Medulla oblongata (tissue), 1 donor: ENCODE measurements around the gene HLA-DRA.
A peak's percentile ranks its signal among the peaks of the same experiment; 100 is the strongest.

Source experiments
- DNase-seq: peaks from one replicate; pipeline ENCODE4 v3.0.0-alpha.2; 2015; ENCODE audit errors: extremely low spot score

HLA-DRA gene

DNA sequence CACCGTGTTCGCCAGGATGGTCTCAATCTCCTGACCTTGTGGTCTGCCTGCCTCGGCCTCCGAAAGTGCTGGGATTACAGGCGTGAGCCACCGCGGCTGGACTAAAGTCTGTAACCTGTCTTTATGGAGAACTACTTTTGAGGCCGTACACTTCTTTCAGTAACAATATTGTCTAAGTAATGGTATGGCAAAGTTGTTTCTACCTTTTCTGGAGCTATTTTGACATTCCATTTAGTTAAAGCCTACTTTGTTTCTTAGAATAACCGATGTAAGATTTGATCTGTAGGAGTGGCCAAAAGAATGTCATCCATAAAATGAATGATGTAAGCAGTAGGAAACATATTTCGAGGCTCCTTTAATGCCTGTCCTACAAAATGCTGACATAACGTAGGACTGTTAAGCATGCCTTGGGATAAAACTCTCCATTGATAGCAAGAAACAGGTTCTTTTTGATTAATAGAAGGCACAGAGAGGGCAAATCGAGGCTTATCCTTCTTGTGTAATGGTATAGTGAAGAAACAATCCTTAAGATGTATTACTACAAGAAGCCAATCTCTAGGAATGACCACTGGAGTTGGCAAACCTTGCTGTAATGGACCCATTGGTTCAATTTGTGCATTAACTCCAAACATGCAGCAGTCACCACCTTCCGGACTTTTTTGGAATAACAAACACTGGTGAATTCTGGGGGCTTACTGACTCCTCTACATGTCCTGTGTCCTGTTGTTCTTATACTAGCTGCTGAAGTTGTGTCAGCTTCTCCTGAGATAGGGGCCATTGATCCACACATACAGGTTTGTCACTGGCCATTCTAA lies 35.9 kb downstream of the HLA-DRA start:
- DNase-seq, result peak; percentile 0

DNA sequence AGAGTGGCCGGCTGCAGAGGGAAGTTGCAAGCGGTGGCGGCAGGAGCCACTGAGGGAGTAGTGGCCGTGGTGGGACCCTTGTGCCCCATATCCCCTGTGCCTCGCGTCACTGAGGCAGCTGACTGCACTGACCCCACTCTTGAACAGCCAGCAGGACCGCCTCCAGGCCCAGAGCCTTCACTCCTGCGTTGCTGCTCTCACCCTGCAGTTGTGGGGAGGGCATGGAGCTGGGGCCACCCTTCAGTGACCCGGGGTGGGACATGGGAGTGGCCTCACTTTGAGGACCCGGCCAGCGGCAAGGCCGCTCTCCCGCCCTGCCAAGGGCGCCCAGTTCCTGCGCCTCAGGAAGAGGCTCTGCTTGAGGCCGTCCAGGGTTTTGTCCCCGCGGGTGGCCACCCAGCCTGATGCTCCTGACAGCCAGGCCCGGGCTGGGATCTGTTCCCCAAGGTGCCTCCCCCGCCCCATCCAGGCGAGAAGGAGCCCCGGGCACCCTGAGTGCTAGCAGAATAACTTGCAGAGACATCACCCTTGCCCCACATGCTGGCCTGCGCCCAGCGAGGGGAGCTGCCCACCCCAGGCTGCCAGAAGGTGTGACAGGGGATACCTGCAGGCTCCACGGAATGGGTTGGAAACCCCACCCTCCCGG lies 44.4 kb downstream of the HLA-DRA start:
- no peak for DNase-seq

- DNase-seq, result no peak
Observed at GRCh38 chr6:32484614-32484998, 44.9 kb downstream of the HLA-DRA start.

GRCh38 chr6:32488083-32488482 lies 48.4 kb downstream of the HLA-DRA start:
- peak; percentile 2 for DNase-seq

DNA sequence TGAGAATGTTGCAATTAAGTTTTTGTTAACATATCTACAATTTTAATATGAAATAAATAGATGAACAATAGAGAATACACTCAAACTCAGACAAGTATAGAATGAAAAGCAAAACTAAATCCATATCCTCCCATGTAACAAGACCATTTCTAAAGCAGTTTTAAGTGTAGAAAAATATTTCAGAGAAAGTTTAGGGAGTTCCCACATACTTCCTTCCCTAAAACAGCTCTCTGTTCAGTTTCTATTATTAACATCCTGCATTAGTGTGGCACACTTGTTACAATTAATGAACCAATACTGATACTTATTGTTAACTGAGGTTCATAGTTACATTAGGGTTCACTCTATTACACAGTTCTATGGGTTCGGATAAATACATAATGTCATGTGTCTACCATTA lies 52.0 kb downstream of the HLA-DRA start:
- no peak for DNase-seq

GRCh38 chr6:32492351-32492750 lies 52.7 kb downstream of the HLA-DRA start:
- DNase-seq, result no peak
